Adrenal gland (tissue), 19 donors: ENCODE measurements around the gene ACHE. TPM values are rescaled to one million over a fixed set of nuclear protein-coding genes. Genes with fewer than 3 reads are reported as not detected.
"Not testable (repeated sequence)": the region's sequence is repeated elsewhere in the genome, so short reads cannot be mapped to it uniquely, and the experiment has no call there.

Source experiments
- DNase-seq, 7 donors: peaks; one replicate each; pipeline ENCODE4 v3.0.0-alpha.2; 2019 to 2020
- H3K27ac ChIP-seq, 5 donors: fragments of 200-600 bp; sonication (generic) in 4 of 5; 1 replicate in 3 of 5; 2 replicates in 2 of 5; pipeline versions ENCODE4 v1.5.1 to v1.8.0; 2016 to 2020; ENCODE audit warnings: mild to moderate bottlenecking in 1 of 5
- H3K27me3 ChIP-seq: fragments of 200-600 bp; 2 replicates; pipeline ENCODE4 v1.8.0; 2021
- H3K36me3 ChIP-seq, 2 donors: fragments of 200-600 bp; replicated peaks in 1 of 2; 1 replicate in 1 of 2; 2 replicates in 1 of 2; pipeline versions ENCODE4 v1.5.1 to v1.8.0; 2018 to 2022
- H3K4me1 ChIP-seq, 2 donors: fragments of 200-600 bp; replicated peaks in 1 of 2; 1 replicate in 1 of 2; 2 replicates in 1 of 2; pipeline versions ENCODE4 v1.5.1 to v1.8.0; 2018 to 2021
- H3K4me3 ChIP-seq, 4 donors: fragments of 200-600 bp; sonication (generic) in 3 of 4; one replicate each; pipeline ENCODE4 v1.5.1; 2016 to 2018
- H3K9me3 ChIP-seq, 3 donors: fragments of 200-600 bp; sonication (generic) in 1 of 3; replicated peaks in 1 of 3; 1 replicate in 2 of 3; 2 replicates in 1 of 3; pipeline versions ENCODE4 v1.5.1 to v1.8.0; 2016 to 2021
- CTCF ChIP-seq, 6 experiments: fragments of 450-650 bp in 4 of 6; fragments of 200-600 bp in 2 of 6; sonication (generic) in 1 of 6; IDR thresholded peaks; 1 replicate in 5 of 6; 2 replicates in 1 of 6; pipeline versions ENCODE4 v1.5.1 to v1.8.0; 2016 to 2021; ENCODE audit warnings: antibody characterized with exemption in 6 of 6, mild to moderate bottlenecking in 2 of 6, moderate library complexity in 1 of 6
- POLR2A ChIP-seq, 2 donors: fragments of 450-650 bp; IDR thresholded peaks; one replicate each; pipeline ENCODE4 v1.6.1; 2017; ENCODE audit warnings: antibody characterized with exemption in 2 of 2, mild to moderate bottlenecking in 2 of 2, moderate library complexity in 1 of 2
- WGBS, 4 donors: extraction: QIAGEN DNeasy Blood & Tissue Kit in 2 of 4; methylation state at CpG; one replicate each; pipeline versions ENCODE4 v1.1.5 to v1.1.7; 2013 to 2017; 5-methylcytosine and 5-hydroxymethylcytosine counted together
- intact Hi-C, 2 donors: fragments of 100-400 bp; cut with DNase I; formaldehyde crosslinking; loops; one replicate each; pipeline versions ENCODE4 v1.14.1 to v1.15.0; 2022 to 2023
- long read RNA-seq, 10 donors: library from polyadenylated mRNA in 3 of 10; unstranded in 2 of 10; stranded (forward) in 1 of 10; transcript quantifications; one replicate each; pipeline ENCODE4 v2.0.0 and lab custom pipeline, GENCODE V29; 2021 to 2026
- polyA plus RNA-seq, 3 donors: library from polyadenylated mRNA; stranded (reverse); fragments of 200-250 nt in 2 of 3; fragments of 350-450 nt in 1 of 3; fragmentation: Illumina TruSeq in 1 of 3; extraction: RNeasy Lipid Tissue Mini Kit (QIAGEN cat#74804) in 1 of 3; gene quantifications; one replicate each; pipeline ENCODE4 v1.2.3, GENCODE V29; 2013 to 2014
- total RNA-seq, 9 donors: library from RNA; depleted of rRNA in 4 of 9; stranded (reverse); fragments of >200 nt in 4 of 9; fragments of 120-200 nt in 1 of 9; fragmentation: NEBNext Ultra II Directional in 1 of 9; extraction: Animal tissue kit (Norgen Biotek cat#: 25700) in 1 of 9; gene quantifications; one replicate each; pipeline versions ENCODE4 v1.1.0 to v1.2.4, GENCODE V29; 2013 to 2023
- donor health status: healthy with polysubstance abuse.
- donor health status: Bipolar disorder and iron deficiency.
- donor health status: DM: yes; HTN: yes; CAD: no.
- donor health status: DM: no; HTN: no; CAD: no.
- donor health status: DM: no; HTN: no; CAD: no.
- donor health status: DM: yes; HTN: yes; CAD: no.

ACHE gene
- total RNA-seq (10 to 100 TPM in 1 of 9 donors, 1 to 10 TPM in 4, under 1 TPM in 4; 0.26 to 10.2 (median 1.2) TPM), polyA plus RNA-seq (1 to 10 TPM; 1.2 to 3.3 (median 3.0) TPM)
- long read RNA-seq, donor 1: 0 reads
- long read RNA-seq, donor 2: 0 reads
- long read RNA-seq, donor 3: 0 reads
- long read RNA-seq, donor 4: 0 reads
- long read RNA-seq, donor 5, partial matches to known transcripts: 0 of 1 reads
- long read RNA-seq, donor 5, other reads (novel, unspliced or antisense): 1 of 1 reads
- long read RNA-seq, donor 6, partial matches to known transcripts: 0 of 1 reads
- long read RNA-seq, donor 6, other reads (novel, unspliced or antisense): 0 of 1 reads
- long read RNA-seq, donor 7: 0 reads
- long read RNA-seq, donor 8: 0 reads
- long read RNA-seq, donor 9: 0 reads
- long read RNA-seq, donor 10: 0 reads

GRCh38 chr7:100895701-100895955, at the start of gene ACHE:
Gene ACHE, minus strand, starts transcription at chr7:100895888. Its CDS starts 1,656 bp downstream, at chr7:100894232.
- peak within 1 kb of the TSS in 1 of 5 donors; percentile 62 for H3K27ac ChIP-seq
- H3K36me3 ChIP-seq: no peaks in the 10 kb centered on the region
- peaks cover 29% of the 10 kb centered on the region for H3K27me3 ChIP-seq
- TF ChIP-seq POLR2A (IDR thresholded peaks at IDR 0.05) (no peak), CTCF (IDR thresholded peaks at IDR 0.05) (no peak)
- WGBS, 4 donors: 0% methylated on average over 4 to 32 of the region's 32 CpGs; no CpG with 5 or more reads in 2 of the 4 donors
- intact Hi-C loops: loop anchor here (5.0 to 10.0 kb wide), 3 partner anchors 167 to 389 kb away; partner anchors contain the start of gene VGF (in 1 of the 2)
- no peaks in the 10 kb centered on the region for H3K9me3 ChIP-seq
- H3K4me3 ChIP-seq: peak within 1 kb of the TSS in 1 of 4 donors; percentile 35
- H3K4me1 ChIP-seq: peaks cover 13 to 24% of the 10 kb centered on the region in 2 donors
- no peak for DNase-seq

- intact Hi-C loops: no loop called here
- Histone ChIP-seq H3K9me3 (no peaks in the 10 kb centered on the region), H3K4me1 (no peaks in the 10 kb centered on the region), H3K4me3 (no peak overlapping the region), H3K36me3 (no peaks in the 10 kb centered on the region), H3K27me3 (no peaks in the 10 kb centered on the region), H3K27ac (no peak overlapping the region)
- no peak for TF ChIP-seq POLR2A (IDR thresholded peaks at IDR 0.05)
- no peak for TF ChIP-seq CTCF (IDR thresholded peaks at IDR 0.05)
- no peak for DNase-seq
- WGBS, 4 donors: 67 to 81% (median 75%) methylated on average over 4 of the region's 4 CpGs
Measured at GRCh38 chr7:100944138-100944537, 48.5 kb upstream of the ACHE start.

GRCh38 chr7:100943693-100944092, 48.0 kb upstream of the ACHE start:
- no peak overlapping the region for H3K27ac ChIP-seq
- no peaks in the 10 kb centered on the region for H3K9me3 ChIP-seq
- no peaks in the 10 kb centered on the region for H3K27me3 ChIP-seq
- no peak for TF ChIP-seq POLR2A (IDR thresholded peaks at IDR 0.05)
- no peak for TF ChIP-seq CTCF (IDR thresholded peaks at IDR 0.05)
- H3K4me3 ChIP-seq: no peak overlapping the region
- intact Hi-C loops: no loop called here
- DNase-seq: no peak
- 73 to 89% (median 83%) methylated on average over 5 of the region's 5 CpGs for WGBS, 4 donors
- H3K4me1 ChIP-seq: no peaks in the 10 kb centered on the region
- no peaks in the 10 kb centered on the region for H3K36me3 ChIP-seq

GRCh38 chr7:100942045-100942774, 46.5 kb upstream of the ACHE start:
- H3K27ac ChIP-seq: no peak overlapping the region
- H3K4me1 ChIP-seq: no peaks in the 10 kb centered on the region
- no peaks in the 10 kb centered on the region for H3K9me3 ChIP-seq
- H3K36me3 ChIP-seq: no peaks in the 10 kb centered on the region
- DNase-seq: no peak
- intact Hi-C loops: no loop called here
- H3K27me3 ChIP-seq: no peaks in the 10 kb centered on the region
- no peak overlapping the region for H3K4me3 ChIP-seq
- 57 to 65% (median 62%) methylated on average over 9 of the region's 9 CpGs for WGBS, 4 donors
- TF ChIP-seq CTCF (IDR thresholded peaks at IDR 0.05): no peak
- no peak for TF ChIP-seq POLR2A (IDR thresholded peaks at IDR 0.05)

DNA sequence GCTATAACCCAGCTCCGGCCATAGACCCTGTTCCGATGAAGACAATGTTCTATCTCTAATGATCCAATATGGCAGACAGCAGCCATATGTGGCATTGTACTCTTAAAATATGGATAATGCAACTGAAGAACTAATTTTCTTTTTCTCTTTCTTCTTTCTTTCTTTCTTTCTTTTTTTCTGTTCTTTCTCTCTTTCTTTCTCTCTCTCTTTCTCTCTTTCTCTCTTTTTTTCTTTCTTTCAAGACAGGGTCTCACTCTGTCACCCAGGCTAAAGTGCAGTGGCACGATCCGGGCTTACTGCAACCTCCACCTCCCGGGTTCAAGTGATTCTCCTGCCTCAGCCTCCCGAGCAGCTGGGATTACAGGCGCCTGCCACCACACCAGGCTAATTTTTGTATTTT, 40.5 kb upstream of the ACHE start:
- intact Hi-C loops, H3K36me3 ChIP-seq, H3K4me3 ChIP-seq, H3K9me3 ChIP-seq, DNase-seq, H3K4me1 ChIP-seq, H3K27me3 ChIP-seq, H3K27ac ChIP-seq: not testable (repeated sequence)
- 75 to 87% (median 78%) methylated on average over 7 of the region's 7 CpGs for WGBS, 4 donors

- intact Hi-C loops, DNase-seq, H3K9me3 ChIP-seq, H3K36me3 ChIP-seq, H3K27ac ChIP-seq, H3K4me1 ChIP-seq, H3K4me3 ChIP-seq, H3K27me3 ChIP-seq: not testable (repeated sequence)
- 65 to 75% (median 70%) methylated on average over 2 of the region's 2 CpGs for WGBS, 4 donors
Measured at GRCh38 chr7:100935381-100935780, 39.7 kb upstream of the ACHE start.
